Duodenal mucosa (tissue), 2 donors: Measurements from ENCODE around the gene NUDT3.

Experiments
- H3K27ac ChIP-seq: one replicate; pipeline ENCODE4 v1.7.0; 2013; ENCODE audit warnings: low read depth, low read length
- H3K27me3 ChIP-seq, 2 donors: one replicate each; pipeline ENCODE4 v1.7.0; 2013; ENCODE audit warnings: low read length in 2 of 2, control low read depth in 1 of 2; ENCODE audit not compliant: insufficient read depth in 2 of 2, control insufficient read depth in 1 of 2
- H3K36me3 ChIP-seq, 2 donors: one replicate each; pipeline ENCODE4 v1.7.0; 2013; ENCODE audit warnings: low read length in 2 of 2, control low read depth in 1 of 2; ENCODE audit not compliant: insufficient read depth in 2 of 2, control insufficient read depth in 1 of 2
- H3K4me1 ChIP-seq, 2 donors: one replicate each; pipeline ENCODE4 v1.7.0; 2013; ENCODE audit warnings: low read length in 2 of 2, control low read depth in 1 of 2; ENCODE audit not compliant: insufficient read depth in 2 of 2, control insufficient read depth in 1 of 2
- H3K4me3 ChIP-seq, 2 donors: one replicate each; pipeline ENCODE4 v1.7.0; 2013; ENCODE audit warnings: low read length in 2 of 2, low read depth in 1 of 2
- H3K9ac ChIP-seq, 2 donors: one replicate each; pipeline ENCODE4 v1.7.0; 2013; ENCODE audit warnings: low read length in 2 of 2, low read depth in 1 of 2
- H3K9me3 ChIP-seq, 2 donors: one replicate each; pipeline ENCODE4 v1.7.0; 2013; ENCODE audit warnings: low read length in 2 of 2, control low read depth in 1 of 2; ENCODE audit not compliant: control insufficient read depth in 1 of 2

Gene NUDT3

GRCh38 chr6:34393966-34394305 lies 1.5 kb upstream of the NUDT3 start:
- Histone ChIP-seq H3K36me3 (no peaks in the 10 kb centered on the region), H3K27me3 (no peaks in the 10 kb centered on the region), H3K4me3 (no peak overlapping the region), H3K27ac (no peak overlapping the region), H3K9ac (no peak overlapping the region), H3K4me1 (peaks cover 13 to 19% of the 10 kb centered on the region in 2 donors), H3K9me3 (peaks cover 0 to 3% of the 10 kb centered on the region in 2 donors)

- peak overlapping the region; percentile 65 to 88 for H3K4me3 ChIP-seq
- no peak overlapping the region for H3K27ac ChIP-seq
- H3K4me1 ChIP-seq = peaks cover 13 to 19% of the 10 kb centered on the region in 2 donors
- peak overlapping the region; percentile 35 to 63 for H3K9ac ChIP-seq
- no peaks in the 10 kb centered on the region for H3K36me3 ChIP-seq
- peaks cover 0 to 3% of the 10 kb centered on the region in 2 donors for H3K9me3 ChIP-seq
- no peaks in the 10 kb centered on the region for H3K27me3 ChIP-seq
Measured at GRCh38 chr6:34393191-34393965, 909 bp upstream of the NUDT3 start.

- H3K4me3 ChIP-seq = peak overlapping the region; percentile 65 to 88
- H3K27ac ChIP-seq = peak overlapping the region; percentile 89
- H3K4me1 ChIP-seq = peaks cover 13 to 19% of the 10 kb centered on the region in 2 donors
- H3K9me3 ChIP-seq = peaks cover 0 to 3% of the 10 kb centered on the region in 2 donors
- H3K27me3 ChIP-seq = no peaks in the 10 kb centered on the region
- H3K9ac ChIP-seq = peak overlapping the region; percentile 61 to 63
- H3K36me3 ChIP-seq = no peaks in the 10 kb centered on the region
Measured at GRCh38 chr6:34391786-34392496, 528 bp downstream of the NUDT3 start.

GRCh38 chr6:34391473-34391785 lies 1.0 kb downstream of the NUDT3 start:
- H3K27me3 ChIP-seq = no peaks in the 10 kb centered on the region

GRCh38 chr6:34390531-34391472 lies 1.7 kb downstream of the NUDT3 start:
- Histone ChIP-seq H3K27me3 (no peaks in the 10 kb centered on the region), H3K27ac (no peak overlapping the region), H3K9ac (peak overlapping the region; percentile 61 to 63), H3K36me3 (no peaks in the 10 kb centered on the region), H3K9me3 (no peaks in the 10 kb centered on the region), H3K4me1 (peaks cover 22 to 25% of the 10 kb centered on the region in 2 donors), H3K4me3 (peak overlapping the region; percentile 65 to 88)

More at GRCh38 chr6:34391473-34391785, 1.0 kb downstream of the NUDT3 start:
- peaks cover 15 to 19% of the 10 kb centered on the region in 2 donors for H3K4me1 ChIP-seq
- peak overlapping the region; percentile 61 to 63 for H3K9ac ChIP-seq
- peak overlapping the region; percentile 65 to 88 for H3K4me3 ChIP-seq
- H3K36me3 ChIP-seq = no peaks in the 10 kb centered on the region
- peaks cover 0 to under 1% of the 10 kb centered on the region in 2 donors for H3K9me3 ChIP-seq
- peak overlapping the region; percentile 65 for H3K27ac ChIP-seq

- Histone ChIP-seq H3K4me1 (peaks cover 27 to 34% of the 10 kb centered on the region in 2 donors), H3K4me3 (no peak overlapping the region), H3K27me3 (no peaks in the 10 kb centered on the region), H3K36me3 (no peaks in the 10 kb centered on the region), H3K9ac (no peak overlapping the region), H3K9me3 (no peaks in the 10 kb centered on the region), H3K27ac (no peak overlapping the region)
Measured at GRCh38 chr6:34389034-34389433, 3.4 kb downstream of the NUDT3 start.

GRCh38 chr6:34388421-34388820 lies 4.0 kb downstream of the NUDT3 start:
- Histone ChIP-seq H3K4me1 (peaks cover 32 to 36% of the 10 kb centered on the region in 2 donors), H3K4me3 (no peak overlapping the region), H3K9ac (no peak overlapping the region), H3K36me3 (no peaks in the 10 kb centered on the region), H3K9me3 (no peaks in the 10 kb centered on the region), H3K27ac (no peak overlapping the region), H3K27me3 (no peaks in the 10 kb centered on the region)

- Histone ChIP-seq H3K4me1 (peaks cover 27 to 28% of the 10 kb centered on the region in 2 donors), H3K27ac (peak overlapping the region; percentile 20)
Measured at GRCh38 chr6:34386316-34387137, 5.9 kb downstream of the NUDT3 start.

GRCh38 chr6:34385793-34386195 lies 6.7 kb downstream of the NUDT3 start:
- H3K9ac ChIP-seq = no peak overlapping the region
- H3K4me3 ChIP-seq = no peak overlapping the region
- peaks cover 22% of the 10 kb centered on the region in 2 donors for H3K4me1 ChIP-seq
- no peaks in the 10 kb centered on the region for H3K27me3 ChIP-seq
- H3K36me3 ChIP-seq = no peaks in the 10 kb centered on the region
- no peak overlapping the region for H3K27ac ChIP-seq
- H3K9me3 ChIP-seq = no peaks in the 10 kb centered on the region

More at GRCh38 chr6:34386316-34387137, 5.9 kb downstream of the NUDT3 start:
- Histone ChIP-seq H3K27me3 (no peaks in the 10 kb centered on the region), H3K36me3 (no peaks in the 10 kb centered on the region), H3K4me3 (no peak overlapping the region), H3K9me3 (no peaks in the 10 kb centered on the region), H3K9ac (no peak overlapping the region)
